Bronchial epithelial cell (primary cell): ENCODE data around the gene CWC27. TPM values are rescaled to one million over a fixed set of nuclear protein-coding genes. Genes with fewer than 3 reads are reported as not detected.

Source experiments
- DNase-seq: peaks from one replicate; pipeline ENCODE4 v3.0.0-alpha.2; 2010; ENCODE audit warnings: low read depth
- FAIRE-seq: peaks from 2 replicates; lab custom pipeline; 2011; peaks lifted over from hg19 to GRCh38; lab: Jason Lieb, UNC
- H3K27me3 ChIP-seq: 2 replicates; pipeline ENCODE4 v1.5.1; 2011; ENCODE audit warnings: low read length; ENCODE audit not compliant: control insufficient read depth, insufficient read depth
- H3K36me3 ChIP-seq: 2 replicates; pipeline ENCODE4 v1.5.1; 2011; ENCODE audit warnings: low read length; ENCODE audit not compliant: control insufficient read depth, insufficient read depth
- H3K4me3 ChIP-seq: 2 replicates; pipeline ENCODE4 v1.5.1; 2011; ENCODE audit warnings: mild to moderate bottlenecking, low read depth, low read length, control low read depth
- total RNA-seq: library from RNA; depleted of rRNA; stranded (reverse); fragments of >200 nt; gene quantifications from 2 replicates; pipeline ENCODE4 v1.2.1, GENCODE V29; 2014
- TF ChIP-seq, protein P1 (sequence below): IDR thresholded peaks from 2 replicates; pipeline ENCODE4 v1.5.1; 2011; ENCODE audit warnings: mild to moderate bottlenecking, moderate library complexity, low read length, control low read depth, inconsistent platforms; ENCODE audit not compliant: insufficient read depth, severe bottlenecking

Gene CWC27
- total RNA-seq, 1 donor from 2014 or later = 24.7 TPM

DNA sequence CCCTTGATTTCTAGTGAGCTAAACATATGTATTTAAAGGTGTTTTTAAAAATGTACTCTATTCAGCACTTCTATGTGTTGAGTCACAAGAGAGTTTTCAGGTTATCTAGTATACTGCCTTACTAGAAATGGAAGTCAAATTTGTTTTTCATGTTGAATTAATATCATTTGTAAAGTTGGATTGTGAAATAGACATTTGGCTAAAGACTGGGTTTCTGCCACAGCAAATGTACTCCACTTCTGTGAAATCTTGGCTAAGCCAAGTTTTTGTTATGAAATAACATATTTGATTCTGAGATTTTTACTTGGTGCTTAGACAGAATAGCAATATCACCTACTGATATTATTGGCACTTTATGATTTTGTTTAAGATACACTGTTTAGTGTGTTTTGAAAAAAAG, 106.0 kb downstream of the CWC27 start:
- Histone ChIP-seq H3K4me3 (no peak overlapping the region), H3K27me3 (no peaks in the 10 kb centered on the region), H3K36me3 (no peaks in the 10 kb centered on the region)
- TF ChIP-seq, protein P1, sequence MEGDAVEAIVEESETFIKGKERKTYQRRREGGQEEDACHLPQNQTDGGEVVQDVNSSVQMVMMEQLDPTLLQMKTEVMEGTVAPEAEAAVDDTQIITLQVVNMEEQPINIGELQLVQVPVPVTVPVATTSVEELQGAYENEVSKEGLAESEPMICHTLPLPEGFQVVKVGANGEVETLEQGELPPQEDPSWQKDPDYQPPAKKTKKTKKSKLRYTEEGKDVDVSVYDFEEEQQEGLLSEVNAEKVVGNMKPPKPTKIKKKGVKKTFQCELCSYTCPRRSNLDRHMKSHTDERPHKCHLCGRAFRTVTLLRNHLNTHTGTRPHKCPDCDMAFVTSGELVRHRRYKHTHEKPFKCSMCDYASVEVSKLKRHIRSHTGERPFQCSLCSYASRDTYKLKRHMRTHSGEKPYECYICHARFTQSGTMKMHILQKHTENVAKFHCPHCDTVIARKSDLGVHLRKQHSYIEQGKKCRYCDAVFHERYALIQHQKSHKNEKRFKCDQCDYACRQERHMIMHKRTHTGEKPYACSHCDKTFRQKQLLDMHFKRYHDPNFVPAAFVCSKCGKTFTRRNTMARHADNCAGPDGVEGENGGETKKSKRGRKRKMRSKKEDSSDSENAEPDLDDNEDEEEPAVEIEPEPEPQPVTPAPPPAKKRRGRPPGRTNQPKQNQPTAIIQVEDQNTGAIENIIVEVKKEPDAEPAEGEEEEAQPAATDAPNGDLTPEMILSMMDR = no peak
- FAIRE-seq (no peak), DNase-seq (no peak)

DNA sequence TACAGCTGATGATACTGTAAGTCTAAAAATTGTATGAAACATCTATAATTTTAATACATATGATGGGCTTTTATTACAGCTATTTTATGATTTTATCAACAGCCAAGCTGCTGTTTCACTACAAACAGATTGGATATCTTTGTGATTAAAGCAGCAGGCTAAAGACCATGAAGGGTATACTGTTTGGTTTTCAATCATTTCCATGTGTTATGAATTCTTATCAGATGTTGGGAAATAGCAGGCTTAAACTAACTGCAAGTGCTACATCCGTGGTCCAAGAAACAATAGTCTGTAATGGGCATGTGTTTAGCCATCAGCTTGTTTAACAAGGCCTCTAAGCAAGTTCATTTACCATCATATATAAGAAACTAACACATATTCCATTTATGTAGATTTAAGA, 107.5 kb downstream of the CWC27 start:
- no peak overlapping the region for H3K4me3 ChIP-seq
- no peaks in the 10 kb centered on the region for H3K27me3 ChIP-seq
- DNase-seq (no peak), FAIRE-seq (no peak)
- TF ChIP-seq, protein P1 = no peak
- no peaks in the 10 kb centered on the region for H3K36me3 ChIP-seq

DNA sequence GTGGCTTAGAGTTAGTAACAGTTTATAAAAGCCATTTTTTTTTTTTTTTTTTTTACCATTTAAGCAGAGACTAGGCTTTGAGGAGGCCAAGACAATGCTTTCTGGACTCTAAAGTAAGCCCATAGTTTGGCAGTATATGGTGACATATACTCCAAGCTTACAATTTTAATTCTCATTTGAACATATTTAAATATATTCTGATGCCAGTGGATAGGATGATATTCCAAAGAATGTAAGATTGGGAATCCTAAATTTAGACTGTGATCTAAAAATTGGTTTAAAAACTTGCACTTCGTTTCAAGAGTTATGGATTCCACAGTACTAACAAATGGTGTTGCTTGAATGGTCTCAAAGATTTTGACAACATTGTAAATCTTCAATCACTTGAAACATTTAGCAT, 112.1 kb downstream of the CWC27 start:
- Histone ChIP-seq H3K4me3 (no peak overlapping the region), H3K27me3 (no peaks in the 10 kb centered on the region), H3K36me3 (no peaks in the 10 kb centered on the region)
- no peak for DNase-seq
- FAIRE-seq = no peak
- TF ChIP-seq, protein P1 = no peak

DNA sequence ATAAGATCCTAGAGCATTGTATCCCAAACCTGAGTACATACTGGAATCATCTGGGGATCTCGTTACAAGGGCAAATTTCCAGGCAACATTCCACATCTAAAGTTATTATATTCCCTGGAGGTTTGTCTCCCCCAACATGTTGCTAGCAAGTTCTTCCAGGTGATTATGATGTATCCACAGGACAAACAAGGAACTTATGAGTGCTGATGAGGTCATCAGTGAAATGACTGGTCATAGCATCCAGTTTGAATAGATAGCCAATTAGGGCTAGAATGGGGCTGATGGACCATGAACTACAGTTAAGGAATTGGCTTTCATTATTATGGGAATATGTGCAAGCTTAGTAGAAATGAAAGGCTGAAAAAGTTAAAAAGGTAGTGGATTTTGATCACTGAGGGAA, 115.2 kb downstream of the CWC27 start:
- TF ChIP-seq, protein P1 = no peak
- Histone ChIP-seq H3K27me3 (no peaks in the 10 kb centered on the region), H3K36me3 (no peaks in the 10 kb centered on the region), H3K4me3 (no peak overlapping the region)
- FAIRE-seq (no peak), DNase-seq (peak; percentile 54)

DNA sequence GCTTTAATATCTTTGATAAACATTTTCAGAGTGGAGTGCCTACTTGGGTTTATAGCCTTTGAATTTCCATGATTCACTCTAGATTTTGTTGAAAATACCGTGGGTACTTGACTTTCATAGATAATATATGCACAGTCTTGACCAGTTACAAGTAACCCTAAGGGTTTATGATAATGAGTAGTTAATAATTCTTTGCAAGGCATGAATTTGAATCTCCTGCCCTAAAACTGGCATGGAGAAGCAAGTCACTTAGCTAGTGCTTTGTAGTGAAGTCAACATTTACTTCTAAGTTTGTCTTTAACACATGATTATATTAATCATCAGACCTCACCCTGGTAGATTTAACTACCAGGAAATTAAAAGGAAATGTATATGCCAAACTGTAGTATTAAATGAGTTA, 115.8 kb downstream of the CWC27 start:
- TF ChIP-seq, protein P1 = no peak
- no peak for FAIRE-seq
- no peak for DNase-seq

DNA sequence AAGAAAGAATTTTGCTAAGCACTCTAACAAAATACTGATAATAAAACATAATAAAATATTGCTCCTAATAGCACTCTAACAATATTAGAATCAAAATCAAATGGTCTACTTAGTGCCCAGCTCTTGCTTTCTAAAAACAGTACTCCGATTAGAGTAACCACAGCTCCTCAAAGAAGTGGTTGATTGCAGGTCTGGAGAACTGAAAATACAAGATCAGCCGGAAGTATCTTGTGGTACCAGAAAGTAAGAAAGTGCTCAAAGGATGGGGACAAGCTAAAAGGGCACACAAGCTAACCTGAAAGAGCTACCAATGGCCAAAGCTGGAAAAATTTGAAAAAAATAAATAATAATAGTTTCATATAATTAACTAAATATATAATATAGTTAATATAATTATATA, 119.2 kb downstream of the CWC27 start:
- Histone ChIP-seq H3K36me3 (no peaks in the 10 kb centered on the region), H3K4me3 (no peak overlapping the region), H3K27me3 (no peaks in the 10 kb centered on the region)
- DNase-seq (no peak), FAIRE-seq (no peak)
- TF ChIP-seq, protein P1 = no peak

More for the DNA sequence above, 115.8 kb downstream of the CWC27 start:
- Histone ChIP-seq H3K36me3 (no peaks in the 10 kb centered on the region), H3K27me3 (no peaks in the 10 kb centered on the region), H3K4me3 (no peak overlapping the region)
